GM18505 (cell line): ENCODE measurements around the gene PLEKHG3.

Experiments
- ATAC-seq: cut with Tn5 transposase; IDR thresholded peaks from one replicate; pipeline ENCODE4 v1.9.1; 2021; ENCODE audit not compliant: unreplicated experiment
- POLR2A ChIP-seq: IDR thresholded peaks from 4 replicates; pipeline ENCODE4 v1.6.1; 2011; ENCODE audit warnings: borderline replicate concordance; ENCODE audit not compliant: insufficient read depth, insufficient read length; ENCODE audit errors: extremely low read depth

PLEKHG3 gene

GRCh38 chr14:64693810-64694165, 10.4 kb upstream of the PLEKHG3 start:
- no peak for ATAC-seq
- TF ChIP-seq POLR2A = no peak

- ATAC-seq = no peak
- no peak for TF ChIP-seq POLR2A
Measured at GRCh38 chr14:64695071-64695470, 9.2 kb upstream of the PLEKHG3 start.

GRCh38 chr14:64696355-64696857, 7.8 kb upstream of the PLEKHG3 start:
- no peak for ATAC-seq
- TF ChIP-seq POLR2A = no peak

GRCh38 chr14:64698903-64699302, 5.3 kb upstream of the PLEKHG3 start:
- ATAC-seq = no peak
- TF ChIP-seq POLR2A = no peak

GRCh38 chr14:64700290-64700689, 3.9 kb upstream of the PLEKHG3 start:
- ATAC-seq = no peak
- no peak for TF ChIP-seq POLR2A

- ATAC-seq = no peak
- TF ChIP-seq POLR2A = no peak
Measured at GRCh38 chr14:64700894-64701293, 3.3 kb upstream of the PLEKHG3 start.

- ATAC-seq = no peak
- TF ChIP-seq POLR2A = no peak
Measured at GRCh38 chr14:64701660-64702059, 2.6 kb upstream of the PLEKHG3 start.

GRCh38 chr14:64702493-64703394, 1.5 kb upstream of the PLEKHG3 start:
- no peak for ATAC-seq
- TF ChIP-seq POLR2A = no peak

GRCh38 chr14:64703395-64704142, 655 bp upstream of the PLEKHG3 start:
- TF ChIP-seq POLR2A = no peak

GRCh38 chr14:64704743-64705380, 638 bp downstream of the PLEKHG3 start:
- no peak for TF ChIP-seq POLR2A
- no peak for ATAC-seq

More at GRCh38 chr14:64703395-64704142, 655 bp upstream of the PLEKHG3 start:
- ATAC-seq = no peak

- ATAC-seq = no peak
- TF ChIP-seq POLR2A = no peak
Measured at GRCh38 chr14:64705381-64706118, 1.3 kb downstream of the PLEKHG3 start.

- ATAC-seq = no peak
- TF ChIP-seq POLR2A = no peak
Measured at GRCh38 chr14:64706119-64706592, 1.9 kb downstream of the PLEKHG3 start.
